OCI-M1 (cell line): ENCODE data around the gene PAFAH2.

Experiments
- DNase-seq: peaks from one replicate; lab custom pipeline; 2025; lab: John Stamatoyannopoulos, UW

The PAFAH2 gene

GRCh38 chr1:26031196-26031595, 33.3 kb upstream of the PAFAH2 start:
- DNase-seq, result no peak

- DNase-seq, result peak; percentile 77
Measured at GRCh38 chr1:26029864-26030481, 32.1 kb upstream of the PAFAH2 start.

GRCh38 chr1:26029054-26029863, 31.4 kb upstream of the PAFAH2 start:
- no peak for DNase-seq

- no peak for DNase-seq
Measured at GRCh38 chr1:26028490-26028980, 30.7 kb upstream of the PAFAH2 start.

- DNase-seq, result peak; percentile 66
Measured at GRCh38 chr1:26027716-26028489, 30.0 kb upstream of the PAFAH2 start.

- no peak for DNase-seq
Measured at GRCh38 chr1:26025517-26025916, 27.7 kb upstream of the PAFAH2 start.

GRCh38 chr1:26025060-26025459, 27.2 kb upstream of the PAFAH2 start:
- DNase-seq, result no peak

- DNase-seq, result no peak
Measured at GRCh38 chr1:26023826-26024225, 26.0 kb upstream of the PAFAH2 start.

GRCh38 chr1:26023009-26023408, 25.1 kb upstream of the PAFAH2 start:
- no peak for DNase-seq

GRCh38 chr1:26022404-26022779, 24.5 kb upstream of the PAFAH2 start:
- DNase-seq, result no peak

GRCh38 chr1:26021647-26022403, 24.0 kb upstream of the PAFAH2 start, which contains the start of gene EXTL1:
Gene EXTL1, plus strand, starts transcription at chr1:26021775. Its CDS starts 872 bp downstream, at chr1:26022647.
- DNase-seq, result peak; percentile 60

GRCh38 chr1:26020941-26021646, 23.2 kb upstream of the PAFAH2 start:
- no peak for DNase-seq

- no peak for DNase-seq
Measured at GRCh38 chr1:26020330-26020768, 22.5 kb upstream of the PAFAH2 start.

GRCh38 chr1:26019641-26020315, 21.9 kb upstream of the PAFAH2 start:
- DNase-seq, result no peak

- DNase-seq, result no peak
Measured at GRCh38 chr1:26017606-26018005, 19.7 kb upstream of the PAFAH2 start.

- DNase-seq, result no peak
Measured at GRCh38 chr1:26016953-26017545, 19.2 kb upstream of the PAFAH2 start.

- DNase-seq, result no peak
Measured at GRCh38 chr1:26016258-26016952, 18.5 kb upstream of the PAFAH2 start.

GRCh38 chr1:26015358-26015757, 17.5 kb upstream of the PAFAH2 start:
- peak; percentile 82 for DNase-seq

GRCh38 chr1:26014179-26014578, 16.3 kb upstream of the PAFAH2 start:
- DNase-seq, result no peak

GRCh38 chr1:26012864-26013263, 15.0 kb upstream of the PAFAH2 start:
- DNase-seq, result no peak
